Mucosa of stomach (tissue), 1 donor: ENCODE results near the gene SLCO2A1.

Experiments
- H3K27me3 ChIP-seq: one replicate; pipeline ENCODE4 v1.7.0; 2013; ENCODE audit warnings: mild to moderate bottlenecking, low read length; ENCODE audit not compliant: control insufficient read depth, insufficient read depth
- H3K36me3 ChIP-seq: one replicate; pipeline ENCODE4 v1.7.0; 2013; ENCODE audit warnings: low read length; ENCODE audit not compliant: control insufficient read depth, insufficient read depth
- H3K4me1 ChIP-seq: one replicate; pipeline ENCODE4 v1.7.0; 2013; ENCODE audit warnings: mild to moderate bottlenecking, low read length; ENCODE audit not compliant: control insufficient read depth, insufficient read depth
- H3K4me3 ChIP-seq: one replicate; pipeline ENCODE4 v1.7.0; 2013; ENCODE audit warnings: low read length
- H3K9ac ChIP-seq: one replicate; pipeline ENCODE4 v1.7.0; 2013; ENCODE audit warnings: mild to moderate bottlenecking, low read length, moderate library complexity
- H3K9me3 ChIP-seq: one replicate; pipeline ENCODE4 v1.7.0; 2013; ENCODE audit warnings: mild to moderate bottlenecking, low read length, moderate library complexity; ENCODE audit not compliant: control insufficient read depth
- donor health status: Pancreatic carcinoma.

The SLCO2A1 gene

GRCh38 chr3:133890037-133890436 lies 139.7 kb downstream of the SLCO2A1 start:
- Histone ChIP-seq H3K9me3 (no peaks in the 10 kb centered on the region), H3K9ac (no peak overlapping the region)

GRCh38 chr3:133888726-133889340 lies 140.9 kb downstream of the SLCO2A1 start:
- peaks cover 12% of the 10 kb centered on the region for H3K27me3 ChIP-seq
- no peaks in the 10 kb centered on the region for H3K36me3 ChIP-seq
- peaks cover 7% of the 10 kb centered on the region for H3K4me1 ChIP-seq
- no peak overlapping the region for H3K4me3 ChIP-seq
- no peak overlapping the region for H3K9ac ChIP-seq
- no peaks in the 10 kb centered on the region for H3K9me3 ChIP-seq

More at GRCh38 chr3:133890037-133890436, 139.7 kb downstream of the SLCO2A1 start:
- Histone ChIP-seq H3K36me3 (no peaks in the 10 kb centered on the region), H3K4me3 (no peak overlapping the region), H3K4me1 (peaks cover 6% of the 10 kb centered on the region), H3K27me3 (peaks cover 21% of the 10 kb centered on the region)

- H3K36me3 ChIP-seq, result no peaks in the 10 kb centered on the region
- peaks cover 12% of the 10 kb centered on the region for H3K27me3 ChIP-seq
- H3K4me1 ChIP-seq, result peaks cover 15% of the 10 kb centered on the region
- H3K9ac ChIP-seq, result no peak overlapping the region
- no peak overlapping the region for H3K4me3 ChIP-seq
- H3K9me3 ChIP-seq, result no peaks in the 10 kb centered on the region
Observed at GRCh38 chr3:133887803-133888703, 141.7 kb downstream of the SLCO2A1 start.

- Histone ChIP-seq H3K9ac (no peak overlapping the region), H3K36me3 (no peaks in the 10 kb centered on the region), H3K4me1 (peaks cover 23% of the 10 kb centered on the region), H3K4me3 (no peak overlapping the region), H3K27me3 (peaks cover 6% of the 10 kb centered on the region), H3K9me3 (no peaks in the 10 kb centered on the region)
Observed at GRCh38 chr3:133887074-133887802, 142.5 kb downstream of the SLCO2A1 start.

- H3K4me3 ChIP-seq, result no peak overlapping the region
- no peaks in the 10 kb centered on the region for H3K36me3 ChIP-seq
- peaks cover 33% of the 10 kb centered on the region for H3K4me1 ChIP-seq
- no peaks in the 10 kb centered on the region for H3K9me3 ChIP-seq
- peaks cover 6% of the 10 kb centered on the region for H3K27me3 ChIP-seq
- no peak overlapping the region for H3K9ac ChIP-seq
Observed at GRCh38 chr3:133886031-133886722, 143.5 kb downstream of the SLCO2A1 start.

- Histone ChIP-seq H3K9ac (no peak overlapping the region), H3K4me3 (no peak overlapping the region), H3K4me1 (peaks cover 35% of the 10 kb centered on the region), H3K36me3 (no peaks in the 10 kb centered on the region), H3K9me3 (no peaks in the 10 kb centered on the region), H3K27me3 (peaks cover 6% of the 10 kb centered on the region)
Observed at GRCh38 chr3:133884887-133885711, 144.6 kb downstream of the SLCO2A1 start.

GRCh38 chr3:133884054-133884886 lies 145.5 kb downstream of the SLCO2A1 start:
- Histone ChIP-seq H3K4me3 (no peak overlapping the region), H3K27me3 (peaks cover 6% of the 10 kb centered on the region), H3K9ac (no peak overlapping the region), H3K36me3 (no peaks in the 10 kb centered on the region), H3K4me1 (peaks cover 35% of the 10 kb centered on the region), H3K9me3 (no peaks in the 10 kb centered on the region)

- peaks cover 6% of the 10 kb centered on the region for H3K27me3 ChIP-seq
- H3K9me3 ChIP-seq, result no peaks in the 10 kb centered on the region
- H3K4me1 ChIP-seq, result peaks cover 35% of the 10 kb centered on the region
- H3K36me3 ChIP-seq, result no peaks in the 10 kb centered on the region
- H3K4me3 ChIP-seq, result no peak overlapping the region
- H3K9ac ChIP-seq, result no peak overlapping the region
Observed at GRCh38 chr3:133883641-133884040, 146.1 kb downstream of the SLCO2A1 start.

- Histone ChIP-seq H3K4me1 (peaks cover 35% of the 10 kb centered on the region), H3K4me3 (no peak overlapping the region), H3K9me3 (no peaks in the 10 kb centered on the region), H3K36me3 (no peaks in the 10 kb centered on the region), H3K9ac (no peak overlapping the region), H3K27me3 (peaks cover 6% of the 10 kb centered on the region)
Observed at GRCh38 chr3:133882986-133883586, 146.6 kb downstream of the SLCO2A1 start.
